ACC112 (cell line): ENCODE measurements around the gene PSMB1.
"Not testable (repeated sequence)": the region's sequence is repeated elsewhere in the genome, so short reads cannot be mapped to it uniquely, and the experiment has no call there.

Source experiments
- H2AFZ ChIP-seq: fragments of 200-600 bp; sonication (generic); one replicate; pipeline ENCODE4 v1.6.0; 2017; ENCODE audit warnings: antibody characterized with exemption, low read length; ENCODE audit not compliant: unreplicated experiment
- H3K27ac ChIP-seq: fragments of 200-600 bp; sonication (generic); 2 replicates; pipeline ENCODE4 v1.5.1; 2014; ENCODE audit warnings: low read depth, mild to moderate bottlenecking, antibody characterized with exemption, low read length, moderate library complexity
- H3K27me3 ChIP-seq: fragments of 200-600 bp; sonication (generic); 2 replicates; pipeline ENCODE4 v1.6.1; 2014; ENCODE audit warnings: mild to moderate bottlenecking, antibody characterized with exemption, low read length, moderate library complexity, mixed read lengths; ENCODE audit not compliant: insufficient read depth
- H3K36me3 ChIP-seq: fragments of 200-600 bp; sonication (generic); 2 replicates; pipeline ENCODE4 v1.6.1; 2016; ENCODE audit warnings: mild to moderate bottlenecking, antibody characterized with exemption, low read length, moderate library complexity, mixed read lengths; ENCODE audit not compliant: insufficient read depth
- H3K4me1 ChIP-seq: fragments of 200-600 bp; sonication (generic); one replicate; pipeline ENCODE4 v1.6.1; 2016; ENCODE audit warnings: low read length, mixed read lengths; ENCODE audit not compliant: insufficient read depth, unreplicated experiment, control insufficient read depth
- H3K4me3 ChIP-seq: fragments of 200-600 bp; sonication (generic); 2 replicates; pipeline ENCODE4 v1.5.1; 2014; ENCODE audit warnings: mild to moderate bottlenecking, low read depth, low read length
- H3K79me2 ChIP-seq: fragments of 200-600 bp; sonication (generic); one replicate; pipeline ENCODE4 v1.6.0; 2016; ENCODE audit warnings: low read length; ENCODE audit not compliant: control insufficient read depth, unreplicated experiment, insufficient read depth

PSMB1 gene

DNA sequence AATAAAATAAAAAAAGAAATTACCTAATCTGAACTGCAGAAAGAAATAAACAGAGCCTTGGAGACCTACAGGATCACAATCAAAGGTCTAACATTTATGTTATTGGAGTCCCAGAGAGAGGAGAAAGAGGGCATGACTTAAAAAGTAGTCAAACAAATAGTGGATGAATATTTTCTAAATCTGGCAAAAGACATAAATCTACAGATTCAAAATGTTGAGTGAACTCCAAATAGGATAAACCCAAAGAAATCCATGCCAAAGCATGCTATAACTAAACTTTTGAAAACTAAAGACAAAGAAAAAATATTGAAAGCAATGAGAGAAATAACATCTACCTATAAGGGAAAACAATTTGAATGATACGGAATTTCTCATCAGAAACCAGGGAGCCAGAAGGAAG is 38.2 kb downstream of the PSMB1 start:
- no peak overlapping the region for H3K4me3 ChIP-seq
- H3K36me3 ChIP-seq: no peaks in the 10 kb centered on the region
- no peak overlapping the region for H2AFZ ChIP-seq
- H3K79me2 ChIP-seq: no peaks in the 10 kb centered on the region
- H3K27ac ChIP-seq: no peak overlapping the region
- H3K4me1 ChIP-seq: no peaks in the 10 kb centered on the region
- H3K27me3 ChIP-seq: 0 out of 2 replicates have a peak, but pooled peaks cover 11% of the 10 kb centered on the region

DNA sequence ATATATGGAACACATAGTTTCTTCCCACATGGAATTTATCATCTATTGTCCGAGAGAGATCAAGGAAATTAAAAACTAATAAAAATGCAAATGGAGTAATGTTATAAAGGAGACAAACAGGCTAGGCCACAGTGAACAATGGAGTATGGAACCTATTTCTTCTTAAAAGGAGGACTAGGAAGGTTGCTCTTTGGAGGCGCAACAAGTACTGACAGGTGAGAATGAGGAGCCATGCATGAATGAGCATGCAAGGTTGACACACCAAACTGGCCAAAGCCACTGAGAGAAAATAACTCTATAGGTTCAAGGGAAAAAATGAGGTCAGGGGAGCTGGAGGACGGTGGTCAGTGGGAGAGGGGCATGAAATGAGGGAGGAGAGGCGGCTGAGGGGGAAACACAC is 40.9 kb downstream of the PSMB1 start:
- no peaks in the 10 kb centered on the region for H3K79me2 ChIP-seq
- H2AFZ ChIP-seq: no peak overlapping the region
- H3K36me3 ChIP-seq: no peaks in the 10 kb centered on the region
- no peaks in the 10 kb centered on the region for H3K27me3 ChIP-seq
- H3K27ac ChIP-seq: no peak overlapping the region
- H3K4me1 ChIP-seq: no peaks in the 10 kb centered on the region
- no peak overlapping the region for H3K4me3 ChIP-seq

DNA sequence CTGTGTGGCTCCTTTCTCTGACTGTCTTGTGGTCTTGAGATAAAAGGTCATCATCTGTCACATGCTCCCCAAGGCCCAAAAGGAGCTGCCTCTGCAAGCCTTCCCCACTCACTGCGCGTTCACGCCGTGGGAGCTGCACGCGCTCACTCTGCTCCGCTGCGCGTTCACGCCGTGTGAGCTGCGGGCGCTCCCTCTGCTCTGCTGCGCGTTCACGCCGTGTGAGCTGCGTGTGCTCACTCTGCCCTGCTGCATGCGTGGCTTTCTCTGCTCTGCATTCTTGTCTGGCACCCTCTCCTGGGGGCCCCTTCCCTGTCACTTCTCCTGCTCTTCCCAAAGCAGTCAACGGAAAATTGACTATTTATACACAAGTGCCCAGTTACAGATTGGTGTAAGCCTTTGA is 42.5 kb downstream of the PSMB1 start:
- no peak overlapping the region for H3K27ac ChIP-seq
- no peaks in the 10 kb centered on the region for H3K79me2 ChIP-seq
- no peaks in the 10 kb centered on the region for H3K27me3 ChIP-seq
- H2AFZ ChIP-seq: no peak overlapping the region
- H3K4me3 ChIP-seq: no peak overlapping the region
- H3K36me3 ChIP-seq: no peaks in the 10 kb centered on the region
- no peaks in the 10 kb centered on the region for H3K4me1 ChIP-seq

DNA sequence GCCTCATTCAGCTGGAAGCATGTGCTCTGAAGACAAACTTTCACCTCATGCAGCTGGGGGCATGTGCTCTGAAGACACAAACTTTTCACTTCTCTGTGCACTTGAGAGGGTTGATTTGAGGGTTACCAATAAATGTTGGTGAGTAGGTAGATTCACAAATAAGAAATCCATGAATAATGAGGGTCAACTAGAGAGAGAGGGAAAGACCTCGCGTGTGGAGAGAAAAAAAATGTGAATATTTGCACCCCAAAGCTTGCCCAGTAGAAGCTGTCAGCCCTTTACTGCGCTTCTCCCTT is 43.4 kb downstream of the PSMB1 start:
- H3K4me1 ChIP-seq: no peaks in the 10 kb centered on the region
- H3K36me3 ChIP-seq: no peaks in the 10 kb centered on the region
- no peaks in the 10 kb centered on the region for H3K79me2 ChIP-seq
- H2AFZ ChIP-seq: no peak overlapping the region
- H3K4me3 ChIP-seq: no peak overlapping the region
- H3K27ac ChIP-seq: no peak overlapping the region
- H3K27me3 ChIP-seq: no peaks in the 10 kb centered on the region

DNA sequence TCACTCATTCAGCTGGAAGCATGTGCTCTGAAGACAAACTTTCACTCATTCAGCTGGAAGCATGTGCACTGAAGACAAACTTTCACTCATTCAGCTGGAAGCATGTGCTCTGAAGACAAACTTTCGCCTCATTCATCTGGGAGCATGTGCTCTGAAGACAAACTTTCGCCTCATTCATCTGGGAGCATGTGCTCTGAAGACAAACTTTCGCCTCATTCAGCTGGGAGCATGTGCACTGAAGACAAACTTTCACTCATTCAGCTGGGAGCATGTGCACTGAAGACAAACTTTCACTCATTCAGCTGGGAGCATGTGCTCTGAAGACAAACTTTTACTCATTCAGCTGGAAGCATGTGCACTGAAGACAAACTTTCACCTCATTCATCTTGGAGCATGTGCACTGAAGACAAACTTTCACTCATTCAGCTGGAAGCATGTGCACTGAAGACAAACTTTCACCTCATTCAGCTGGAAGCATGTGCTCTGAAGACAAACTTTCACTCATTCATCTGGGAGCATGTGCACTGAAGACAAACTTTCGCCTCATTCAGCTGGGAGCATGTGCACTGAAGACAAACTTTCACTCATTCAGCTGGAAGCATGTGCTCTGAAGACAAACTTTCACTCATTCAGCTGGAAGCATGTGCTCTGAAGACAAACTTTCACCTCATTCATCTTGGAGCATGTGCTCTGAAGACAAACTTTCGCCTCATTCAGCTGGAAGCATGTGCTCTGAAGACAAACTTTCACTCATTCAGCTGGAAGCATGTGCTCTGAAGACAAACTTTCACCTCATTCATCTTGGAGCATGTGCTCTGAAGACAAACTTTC is 44.0 kb downstream of the PSMB1 start:
- not testable (repeated sequence) for H3K79me2 ChIP-seq, H3K27me3 ChIP-seq, H3K4me1 ChIP-seq, H2AFZ ChIP-seq, H3K36me3 ChIP-seq, H3K4me3 ChIP-seq, H3K27ac ChIP-seq

DNA sequence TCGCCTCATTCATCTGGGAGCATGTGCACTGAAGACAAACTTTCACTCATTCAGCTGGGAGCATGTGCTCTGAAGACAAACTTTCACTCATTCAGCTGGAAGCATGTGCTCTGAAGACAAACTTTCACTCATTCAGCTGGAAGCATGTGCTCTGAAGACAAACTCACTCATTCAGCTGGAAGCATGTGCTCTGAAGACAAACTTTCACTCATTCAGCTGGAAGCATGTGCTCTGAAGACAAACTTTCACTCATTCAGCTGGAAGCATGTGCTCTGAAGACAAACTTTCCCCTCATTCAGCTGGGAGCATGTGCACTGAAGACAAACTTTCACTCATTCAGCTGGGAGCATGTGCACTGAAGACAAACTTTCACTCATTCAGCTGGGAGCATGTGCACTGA is 44.8 kb downstream of the PSMB1 start:
- not testable (repeated sequence) for H2AFZ ChIP-seq, H3K4me1 ChIP-seq, H3K4me3 ChIP-seq, H3K27ac ChIP-seq, H3K79me2 ChIP-seq, H3K36me3 ChIP-seq, H3K27me3 ChIP-seq

DNA sequence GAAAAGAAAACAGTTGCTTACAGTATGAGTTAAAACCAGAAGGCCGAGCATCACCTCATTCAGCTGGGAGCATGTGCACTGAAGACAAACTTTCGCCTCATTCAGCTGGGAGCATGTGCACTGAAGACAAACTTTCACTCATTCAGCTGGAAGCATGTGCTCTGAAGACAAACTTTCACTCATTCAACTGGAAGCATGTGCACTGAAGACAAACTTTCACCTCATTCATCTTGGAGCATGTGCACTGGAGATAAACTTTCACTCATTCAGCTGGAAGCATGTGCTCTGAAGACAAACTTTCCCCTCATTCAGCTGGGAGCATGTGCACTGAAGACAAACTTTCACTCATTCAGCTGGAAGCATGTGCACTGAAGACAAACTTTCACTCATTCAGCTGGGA is 45.4 kb downstream of the PSMB1 start:
- H3K79me2 ChIP-seq, H3K4me1 ChIP-seq, H2AFZ ChIP-seq, H3K27me3 ChIP-seq, H3K36me3 ChIP-seq, H3K4me3 ChIP-seq, H3K27ac ChIP-seq: not testable (repeated sequence)

DNA sequence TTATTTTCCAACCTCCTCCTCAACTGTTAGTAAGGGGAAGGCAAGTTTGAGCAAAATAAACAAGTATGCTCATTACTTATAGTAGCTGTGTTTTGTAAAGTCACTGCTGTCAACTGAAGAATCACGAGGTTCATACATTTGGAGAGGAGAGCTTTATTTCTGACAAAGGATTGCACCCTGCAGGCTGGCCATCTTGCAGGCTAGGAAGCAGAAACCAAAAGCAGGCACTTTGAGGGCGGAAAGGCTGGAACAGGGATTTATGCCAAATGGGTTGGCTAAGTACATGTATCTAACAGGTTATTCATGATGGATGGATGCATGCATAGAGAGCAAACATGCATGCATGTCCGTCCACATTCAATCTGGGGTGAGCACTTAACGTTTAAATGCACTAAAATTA is 46.7 kb downstream of the PSMB1 start:
- H3K27me3 ChIP-seq: no peaks in the 10 kb centered on the region
- H3K27ac ChIP-seq: no peak overlapping the region

DNA sequence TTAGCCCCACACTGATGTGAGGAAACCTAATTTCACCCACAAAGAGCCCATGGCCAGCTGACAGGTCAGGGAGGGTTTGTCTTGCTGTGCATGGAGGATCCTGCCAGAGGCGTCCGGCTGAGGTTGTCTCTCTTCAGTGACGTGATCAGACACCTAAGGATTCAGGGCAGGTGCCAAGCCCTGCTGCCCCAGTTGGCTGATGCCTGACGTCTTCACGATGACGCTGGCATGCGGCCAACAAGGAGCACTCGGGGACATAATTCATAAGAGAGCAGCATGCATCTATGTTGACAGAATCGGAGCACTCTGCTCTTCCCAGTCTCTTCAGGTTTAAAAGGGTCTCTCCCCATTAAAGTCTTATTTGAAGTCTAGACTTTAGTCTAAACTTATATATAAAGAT is 47.8 kb downstream of the PSMB1 start:
- Histone ChIP-seq H3K79me2 (no peaks in the 10 kb centered on the region), H3K27me3 (no peaks in the 10 kb centered on the region), H2AFZ (no peak overlapping the region), H3K27ac (no peak overlapping the region), H3K4me3 (no peak overlapping the region), H3K36me3 (no peaks in the 10 kb centered on the region), H3K4me1 (no peaks in the 10 kb centered on the region)

More for the DNA sequence above, 46.7 kb downstream of the PSMB1 start:
- Histone ChIP-seq H3K4me1 (no peaks in the 10 kb centered on the region), H3K4me3 (no peak overlapping the region), H3K36me3 (no peaks in the 10 kb centered on the region), H3K79me2 (no peaks in the 10 kb centered on the region), H2AFZ (no peak overlapping the region)

DNA sequence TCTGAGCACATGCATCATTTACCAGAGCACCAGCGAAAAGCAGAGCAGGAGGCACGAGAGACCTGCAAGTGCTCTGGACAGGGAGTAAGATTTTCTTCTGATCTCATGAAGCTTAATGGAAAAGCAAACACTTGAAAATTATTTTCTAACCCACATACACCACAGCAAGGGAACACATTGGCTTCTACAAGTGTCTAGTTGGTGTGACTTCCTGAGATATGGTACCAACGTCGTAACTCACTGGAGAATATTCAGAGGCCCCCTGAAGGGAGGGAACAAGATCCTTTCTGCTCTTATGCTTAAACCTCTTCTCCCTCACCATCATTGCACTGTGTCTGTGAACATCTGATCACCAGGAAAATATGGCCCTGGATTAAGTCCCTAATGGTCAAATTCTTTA is 48.6 kb downstream of the PSMB1 start:
- H3K27ac ChIP-seq: no peak overlapping the region
- no peaks in the 10 kb centered on the region for H3K4me1 ChIP-seq
- no peaks in the 10 kb centered on the region for H3K79me2 ChIP-seq
- peaks cover 1% of the 10 kb centered on the region; the same call in 1 of the 2 replicates for H3K27me3 ChIP-seq
- H2AFZ ChIP-seq: no peak overlapping the region
- H3K4me3 ChIP-seq: no peak overlapping the region
- H3K36me3 ChIP-seq: no peaks in the 10 kb centered on the region

DNA sequence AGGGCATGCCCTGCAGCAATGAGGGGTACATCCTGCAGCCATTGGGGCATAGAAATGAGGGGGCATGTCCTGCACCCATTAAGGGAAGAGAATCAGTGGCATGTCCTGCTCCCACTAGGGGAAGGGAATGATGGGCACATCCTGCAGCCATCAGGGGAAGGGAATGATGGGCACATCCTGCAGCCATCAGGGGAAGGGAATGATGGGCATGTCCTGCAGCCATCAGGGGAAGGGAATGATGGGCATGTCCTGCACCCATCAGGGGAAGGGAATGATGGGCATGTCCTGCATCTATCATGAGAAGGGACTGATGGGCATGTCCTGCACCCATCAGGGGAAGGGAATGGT is 49.7 kb downstream of the PSMB1 start:
- H3K27me3 ChIP-seq: peaks cover 4% of the 10 kb centered on the region; the same call in 1 of the 2 replicates
- H3K4me1 ChIP-seq: no peaks in the 10 kb centered on the region
- no peak overlapping the region for H3K27ac ChIP-seq
- no peak overlapping the region for H2AFZ ChIP-seq
- no peaks in the 10 kb centered on the region for H3K79me2 ChIP-seq
- no peak overlapping the region for H3K4me3 ChIP-seq
- no peaks in the 10 kb centered on the region for H3K36me3 ChIP-seq
